ENCODE results near the gene INO80D.

- TF ChIP-seq CTCF (IDR thresholded peaks at IDR 0.05) (no peak), POLR2AphosphoS5 (IDR thresholded peaks at IDR 0.05) (no peak)
Observed at GRCh38 chr2:206051912-206052311, 34.1 kb downstream of the INO80D start.
